AG08395 (cell line): ENCODE results near the gene CHD9NB.
"Not testable (repeated sequence)": the region's sequence is repeated elsewhere in the genome, so short reads cannot be mapped to it uniquely, and the experiment has no call there.

Source experiments
- DNase-seq: peaks from one replicate; pipeline ENCODE4 v3.0.0; 2012; ENCODE audit warnings: mixed read lengths, low spot score

CHD9NB gene

DNA sequence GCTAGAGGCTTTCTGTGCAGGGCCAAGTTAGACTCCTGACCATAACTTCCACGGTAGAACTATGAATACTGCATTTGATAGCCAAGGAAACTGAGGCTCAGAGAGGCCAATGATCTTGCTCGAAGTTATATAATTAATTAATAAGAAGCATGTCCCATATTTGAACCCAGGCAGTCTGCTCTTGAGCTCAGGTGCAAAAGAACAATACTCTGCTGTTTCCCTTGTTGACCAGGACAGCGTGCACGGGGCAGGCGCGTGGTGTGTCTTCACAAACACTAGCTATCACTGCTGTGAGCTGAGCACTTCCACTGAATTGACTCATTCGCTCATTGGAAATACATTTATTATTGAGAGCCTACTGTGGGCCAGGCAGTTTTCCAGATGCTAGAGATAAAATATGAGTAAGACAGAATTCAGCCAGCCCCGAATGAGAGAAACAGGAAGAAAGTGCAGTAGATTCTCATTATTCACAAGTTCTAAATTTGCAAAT is 3.7 kb upstream of the CHD9NB start:
- DNase-seq = no peak

DNA sequence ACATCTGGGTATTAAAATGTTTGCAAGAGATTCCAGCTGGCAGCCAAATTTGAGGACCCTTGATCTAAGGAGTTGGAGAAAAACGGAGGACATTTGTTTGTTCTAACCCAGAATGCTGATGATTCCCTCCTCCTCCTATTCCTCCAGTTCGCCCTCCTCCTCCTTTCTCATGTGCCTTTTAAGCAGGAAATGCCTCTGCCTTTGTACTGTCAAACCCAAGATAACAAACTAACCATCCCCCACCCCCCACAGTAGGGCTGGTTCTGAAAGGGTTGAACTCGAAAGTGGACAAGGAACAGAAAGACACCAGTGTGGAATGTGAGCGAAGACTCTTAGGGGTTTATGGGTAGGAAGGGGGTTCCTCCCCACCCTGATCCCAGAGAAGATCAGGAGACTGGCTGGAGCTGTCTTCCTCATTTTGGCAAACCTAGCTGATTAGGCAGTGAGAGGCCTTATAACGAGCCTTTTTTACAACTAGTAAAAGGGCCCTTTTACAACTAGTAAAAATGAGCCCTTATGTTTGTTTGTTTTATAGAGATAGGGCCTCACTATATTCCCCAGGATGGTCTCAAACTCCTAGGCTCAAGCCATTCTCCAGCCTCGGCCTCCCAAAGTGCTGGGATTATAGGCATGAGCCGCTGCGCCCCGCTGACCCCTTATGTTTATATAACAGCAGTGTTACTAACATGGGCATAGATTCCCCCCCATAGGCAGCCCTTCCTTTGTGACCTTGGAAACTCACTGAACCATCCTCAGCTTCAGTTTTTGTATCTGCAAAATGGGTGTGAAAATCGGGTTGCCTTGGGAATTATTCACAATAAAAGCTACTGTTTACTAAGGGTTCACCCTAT is 3.1 kb upstream of the CHD9NB start:
- DNase-seq = peak; percentile 33

DNA sequence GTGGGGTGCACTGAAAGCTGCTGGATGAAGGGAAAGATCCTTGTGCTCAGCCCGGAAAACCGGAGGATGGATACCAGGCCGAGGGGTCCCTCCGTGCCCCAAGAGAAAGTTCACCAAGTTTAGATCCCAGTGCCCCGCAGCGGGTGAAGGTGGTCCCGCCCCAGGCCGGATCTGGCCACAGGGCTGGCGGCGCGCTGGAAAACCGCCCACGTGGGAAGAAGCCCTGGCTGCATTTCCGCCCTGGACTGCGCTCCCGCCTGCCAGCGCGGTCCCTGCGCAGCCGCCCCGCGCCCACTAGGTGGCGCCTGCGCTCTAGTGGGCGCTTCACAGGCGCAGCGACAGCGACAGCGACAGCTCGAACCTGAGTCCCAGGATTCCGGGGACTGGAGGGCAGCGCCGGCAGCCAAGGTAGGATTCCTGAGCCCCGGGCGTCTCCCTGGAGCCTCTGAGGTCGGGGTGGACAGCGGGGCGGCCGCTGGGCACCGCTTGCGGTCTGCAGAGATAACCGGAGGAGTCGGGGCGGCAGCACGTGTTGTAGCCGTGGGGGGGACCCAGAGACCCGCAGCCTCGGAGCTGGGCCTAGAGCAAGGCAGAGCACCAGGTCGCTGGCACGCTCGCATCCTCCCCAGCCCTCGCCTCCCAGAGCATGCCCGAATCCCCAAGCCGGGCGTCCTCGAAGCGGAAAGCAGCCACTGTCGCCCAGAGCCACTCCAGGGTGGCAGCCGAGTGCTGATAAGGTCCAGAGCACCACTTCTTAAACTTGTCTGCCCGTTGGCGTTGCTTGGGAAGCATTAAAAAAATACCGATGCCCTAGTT is 2.2 kb upstream of the CHD9NB start, which contains the start of gene CHD9:
TSS of gene CHD9 (plus strand) at position 322 of the 816 bp plus-strand sequence. CDS start 101,099 bp downstream, outside the sequence.
- peak; percentile 90 for DNase-seq

DNA sequence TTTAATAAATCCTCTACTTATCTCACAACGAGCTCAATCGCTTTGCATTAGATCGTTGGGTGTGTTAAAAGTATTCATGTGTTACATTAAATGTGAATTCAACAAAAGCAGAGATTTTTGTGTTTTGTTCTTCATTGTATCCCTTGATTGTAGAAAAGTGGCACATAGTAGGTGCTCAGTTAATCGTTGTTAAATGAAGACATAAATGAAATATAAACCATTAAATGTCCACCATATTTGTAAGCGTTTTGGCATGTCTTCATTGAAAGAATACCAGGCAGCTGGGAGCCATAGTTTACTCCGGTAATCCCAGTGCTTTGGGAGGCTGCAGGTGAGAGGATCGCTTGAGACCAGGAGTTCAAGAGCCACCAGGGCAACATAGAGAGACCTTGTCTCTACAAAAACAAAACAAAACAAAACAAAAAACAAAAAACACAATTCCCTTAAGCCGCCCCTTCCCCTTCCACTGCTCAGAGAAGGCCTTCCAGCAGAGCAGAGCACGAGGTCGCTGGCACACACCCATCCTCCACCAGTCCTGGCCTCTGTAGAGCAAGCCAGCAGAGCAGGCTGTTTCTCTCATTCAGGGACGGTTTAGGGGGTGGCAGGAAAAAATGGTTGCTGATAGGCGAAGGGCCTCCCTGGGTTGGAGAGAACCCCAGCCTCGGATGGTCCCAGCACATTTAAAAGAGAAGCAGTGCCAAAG is 1.4 kb upstream of the CHD9NB start:
- DNase-seq = no peak

DNA sequence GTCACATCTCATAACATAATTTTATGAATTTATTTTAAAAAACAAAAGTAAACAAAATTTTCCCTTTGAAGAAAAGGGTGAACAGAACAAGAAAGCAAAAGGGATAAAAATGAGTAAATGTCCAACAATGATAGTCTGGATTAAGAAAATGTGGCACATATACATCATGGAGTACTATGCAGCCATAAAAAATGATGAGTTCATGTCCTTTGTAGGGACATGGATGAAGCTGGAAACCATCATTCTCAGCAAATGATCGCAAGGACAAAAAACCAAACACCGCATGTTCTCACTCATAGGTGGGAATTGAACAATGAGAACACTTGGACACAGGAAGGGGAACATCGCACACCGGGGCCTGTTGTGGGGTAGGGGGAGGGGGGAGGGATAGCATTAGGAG is 1.4 kb downstream of the CHD9NB start:
- DNase-seq = not testable (repeated sequence)

DNA sequence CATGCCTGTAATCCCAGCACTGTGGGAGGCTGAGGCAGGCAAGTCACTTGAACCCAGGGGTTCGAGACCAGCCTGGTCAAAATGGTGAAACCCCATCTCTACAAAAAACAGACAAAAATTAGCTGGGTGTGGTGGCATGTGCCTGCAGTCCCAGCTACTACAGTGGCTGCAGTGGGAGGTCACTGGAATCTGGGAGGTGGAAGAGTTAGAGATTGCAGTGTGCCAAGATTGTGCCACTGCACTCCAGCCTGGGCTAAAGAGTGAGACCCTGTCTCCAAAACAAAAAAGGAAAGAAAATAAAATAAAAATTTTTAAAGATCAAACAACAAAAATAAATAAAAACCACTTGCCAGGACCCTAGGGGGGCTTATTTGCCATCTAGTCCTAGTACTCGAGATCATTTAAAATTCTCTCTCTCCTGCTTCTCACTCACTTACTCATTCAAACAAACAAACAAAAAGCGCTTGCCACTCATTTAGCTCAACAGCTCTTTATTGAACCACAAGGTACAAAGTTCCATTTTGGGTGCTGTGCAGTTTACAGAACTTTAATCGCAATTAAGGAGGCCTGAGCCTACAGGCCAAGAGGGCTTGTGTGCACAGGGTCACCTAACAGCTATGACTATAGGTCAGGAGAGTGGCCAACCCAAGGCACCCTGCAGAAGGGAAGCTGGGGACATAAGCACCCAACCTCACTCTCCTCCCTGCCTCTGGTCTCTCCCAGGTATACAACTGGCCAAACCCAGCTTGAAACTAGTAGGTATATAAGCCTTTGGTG is 4.4 kb downstream of the CHD9NB start:
- no peak for DNase-seq

DNA sequence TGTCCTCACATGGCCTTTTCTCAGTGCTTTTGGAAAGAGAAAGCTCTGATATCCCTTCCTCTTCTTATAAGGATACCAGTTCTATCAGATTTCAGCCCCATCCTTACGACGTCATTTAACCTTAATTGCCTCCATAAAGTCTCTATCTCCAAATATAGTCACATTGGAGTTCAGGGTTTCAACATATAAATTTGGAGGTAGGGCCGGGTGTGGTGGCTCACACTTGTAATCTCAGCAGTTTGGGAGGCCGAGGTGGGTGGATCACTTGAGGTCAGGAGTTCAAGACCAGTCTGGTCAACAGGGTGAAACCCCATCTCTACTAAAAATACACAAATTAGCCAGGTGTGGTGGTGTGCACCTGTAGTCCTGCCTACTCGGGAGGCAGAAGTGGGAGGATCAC is 5.2 kb downstream of the CHD9NB start:
- not testable (repeated sequence) for DNase-seq

DNA sequence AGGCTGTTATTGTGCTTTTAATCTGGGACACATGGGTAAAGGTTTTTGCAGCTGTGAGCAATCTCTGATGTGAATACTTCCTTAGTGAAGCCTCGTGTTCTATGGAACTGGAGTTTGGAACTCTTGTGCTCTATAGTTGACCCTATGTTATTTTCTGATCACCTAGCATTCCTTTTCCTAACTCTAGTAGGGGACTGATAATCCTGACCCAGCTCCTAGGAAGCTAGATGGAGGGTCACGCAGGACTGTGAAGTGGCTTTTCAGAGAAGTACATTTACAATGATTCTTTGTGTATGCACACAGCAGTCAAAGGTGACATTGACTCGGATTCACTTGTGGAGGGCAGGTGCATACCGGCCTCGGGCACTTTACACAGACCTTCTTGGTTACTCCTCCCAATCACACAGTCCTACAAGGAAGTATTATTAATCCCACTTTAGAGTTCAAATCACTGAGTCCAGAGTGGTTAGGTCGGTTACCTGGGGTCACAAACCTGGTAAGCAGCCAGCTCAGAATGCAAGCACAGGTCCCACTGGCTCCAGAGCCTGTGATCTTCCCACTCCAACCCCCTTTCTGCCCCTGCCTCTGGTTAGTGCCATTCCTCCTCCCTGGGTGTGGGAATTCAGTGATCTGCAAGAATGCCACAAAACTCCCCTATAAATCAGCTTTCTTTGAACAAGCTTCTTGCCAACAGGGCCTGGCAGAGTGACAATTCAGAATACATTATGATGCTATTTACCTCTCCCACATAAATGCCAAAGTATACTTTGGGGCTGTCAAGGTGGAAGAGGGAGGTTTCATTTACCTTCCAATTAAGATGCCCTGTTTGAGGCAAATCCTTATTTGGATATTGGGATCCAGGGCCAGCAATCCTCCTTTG is 7.1 kb downstream of the CHD9NB start:
- DNase-seq = no peak

DNA sequence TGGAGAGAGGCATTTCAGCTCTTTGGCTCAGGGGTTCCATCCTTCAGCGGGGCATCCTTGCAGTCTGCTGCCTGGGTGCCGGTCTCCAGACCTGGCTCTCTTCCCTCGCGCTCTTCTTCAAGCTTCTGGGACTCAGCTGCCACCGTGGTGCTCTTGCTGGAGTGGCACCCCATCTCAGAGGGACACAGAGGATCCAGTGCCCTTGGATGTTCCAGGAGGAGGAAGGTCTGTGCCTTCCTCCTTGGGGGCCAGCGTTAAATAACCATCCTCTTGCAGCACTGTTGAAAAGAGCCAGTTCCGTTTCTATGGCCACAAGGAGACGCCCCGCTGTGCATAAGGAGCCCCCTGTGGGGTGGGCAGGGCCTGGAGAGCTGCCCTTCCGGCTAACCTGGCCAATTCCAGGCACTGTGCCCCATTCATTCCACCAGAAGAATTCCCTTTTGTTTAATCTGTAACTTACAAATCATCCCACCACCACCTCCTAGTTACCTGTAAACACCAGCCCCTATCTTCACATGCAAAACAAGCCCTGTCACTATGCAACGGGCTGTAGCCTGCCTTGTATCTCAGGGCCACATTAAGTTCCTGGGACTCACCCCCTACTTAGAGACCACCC is 8.6 kb downstream of the CHD9NB start:
- no peak for DNase-seq

DNA sequence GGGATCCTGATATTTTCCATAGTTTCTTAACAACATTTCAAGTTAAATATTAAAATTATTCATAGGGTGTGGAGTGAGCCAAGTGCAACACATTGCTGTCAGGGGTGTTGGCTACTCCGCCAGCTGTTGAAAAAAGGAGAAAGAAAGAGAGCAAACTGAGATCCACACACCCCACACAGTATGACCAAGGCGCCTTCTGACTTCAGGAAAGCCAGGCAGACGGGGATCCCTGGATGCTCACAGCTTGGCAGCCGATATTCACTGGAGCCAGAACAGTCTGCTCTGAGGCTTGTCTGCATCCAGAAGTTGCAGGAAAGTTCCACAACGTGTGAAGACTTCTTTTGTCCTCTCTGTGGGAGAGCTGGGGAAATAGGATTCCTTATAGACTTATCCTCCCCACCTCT is 9.3 kb downstream of the CHD9NB start:
- no peak for DNase-seq

DNA sequence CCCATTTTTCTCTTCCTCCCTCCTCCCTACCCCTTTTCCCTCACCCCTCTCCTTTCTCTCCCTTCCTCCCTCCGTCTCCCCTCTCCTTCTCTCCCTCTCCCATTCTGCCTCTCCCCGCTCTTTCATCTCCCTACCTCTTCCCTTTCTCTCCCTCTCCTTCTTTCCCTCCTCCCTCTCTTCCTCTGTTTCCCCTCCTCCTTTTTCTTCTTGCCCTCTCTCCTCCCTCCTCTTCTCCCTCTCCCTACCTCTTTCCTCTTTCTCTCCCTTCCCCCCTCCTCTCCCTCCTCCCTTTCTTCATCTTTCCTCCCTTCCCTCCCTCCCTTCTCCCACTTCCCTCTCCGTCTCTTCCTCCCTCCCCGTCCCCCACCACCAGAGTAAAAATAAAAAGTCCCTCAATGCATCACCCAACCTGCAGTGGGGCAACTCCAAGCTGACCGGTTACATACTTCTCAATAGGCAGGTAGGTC is 10.4 kb downstream of the CHD9NB start:
- DNase-seq = no peak

DNA sequence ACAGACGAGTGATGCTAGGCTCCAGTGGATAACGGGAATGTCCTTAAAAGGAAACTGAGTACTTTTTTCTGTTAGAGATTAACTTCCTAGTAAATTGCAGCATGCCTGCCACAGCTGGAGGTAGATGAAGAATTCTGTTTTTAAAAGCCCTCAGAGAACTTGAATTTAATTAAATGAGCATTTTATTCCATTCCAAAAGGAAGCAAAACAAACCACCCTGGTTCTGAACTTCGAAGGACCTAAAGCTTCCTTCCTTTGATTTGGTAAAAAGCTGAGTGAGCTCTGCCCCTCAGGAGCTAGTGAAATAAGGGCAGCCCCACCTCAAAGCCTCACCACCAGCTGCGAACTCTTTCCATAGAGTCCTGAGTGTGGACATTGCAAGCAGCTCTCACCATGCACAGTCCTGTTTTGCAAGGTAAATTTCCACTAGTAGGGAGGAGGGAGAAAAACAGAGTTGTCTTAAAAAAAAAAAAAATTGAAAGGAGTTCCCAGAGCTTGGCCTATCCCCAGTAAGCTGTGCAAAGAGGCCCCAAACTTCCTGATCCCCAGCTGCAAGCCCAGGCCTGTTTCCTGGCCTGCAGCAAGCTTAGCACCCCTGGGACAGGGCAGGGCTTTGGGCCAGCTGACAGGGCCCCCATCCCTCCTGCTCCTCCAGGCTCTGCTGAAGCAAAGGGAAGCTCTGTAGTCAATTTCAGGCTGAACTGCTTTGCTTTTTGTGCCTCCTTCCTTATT is 11.2 kb downstream of the CHD9NB start:
- DNase-seq = peak; percentile 36

DNA sequence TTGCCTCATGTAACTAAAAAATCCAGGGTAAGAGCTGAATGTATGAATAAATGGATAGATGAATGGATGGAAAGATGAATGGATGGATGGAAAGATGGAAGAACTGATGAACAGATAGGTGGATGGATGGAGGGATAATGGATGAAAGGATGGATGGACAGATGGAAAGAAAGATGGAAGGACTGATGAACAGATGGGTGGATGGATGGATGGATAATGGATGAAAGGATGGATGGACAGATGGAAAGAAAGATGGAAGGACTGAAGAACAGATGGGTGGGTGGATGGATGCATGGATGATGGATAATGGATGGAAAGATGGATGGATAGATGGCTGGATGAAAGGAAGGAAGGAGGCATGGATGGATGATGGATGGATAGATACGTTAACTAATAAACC is 11.9 kb downstream of the CHD9NB start:
- no peak for DNase-seq

DNA sequence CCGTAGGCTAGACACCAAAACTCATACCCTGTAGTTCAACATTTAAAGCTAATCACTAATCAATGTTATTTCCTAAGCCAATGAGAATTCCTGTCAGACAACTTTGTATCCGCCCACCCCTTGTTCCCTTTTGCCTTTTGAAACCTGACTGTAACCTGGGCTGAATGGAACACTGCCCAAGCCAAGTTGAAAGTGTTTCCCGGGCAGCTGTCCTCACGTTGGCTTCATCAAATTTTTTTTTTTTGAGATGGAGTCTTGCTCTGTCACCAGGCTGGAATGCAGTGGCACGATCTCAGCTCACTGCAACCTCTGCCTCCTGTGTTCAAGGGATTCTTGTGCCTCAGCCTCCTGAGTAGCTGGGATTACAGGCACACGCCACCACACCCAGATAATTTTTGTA is 16.0 kb downstream of the CHD9NB start:
- not testable (repeated sequence) for DNase-seq

DNA sequence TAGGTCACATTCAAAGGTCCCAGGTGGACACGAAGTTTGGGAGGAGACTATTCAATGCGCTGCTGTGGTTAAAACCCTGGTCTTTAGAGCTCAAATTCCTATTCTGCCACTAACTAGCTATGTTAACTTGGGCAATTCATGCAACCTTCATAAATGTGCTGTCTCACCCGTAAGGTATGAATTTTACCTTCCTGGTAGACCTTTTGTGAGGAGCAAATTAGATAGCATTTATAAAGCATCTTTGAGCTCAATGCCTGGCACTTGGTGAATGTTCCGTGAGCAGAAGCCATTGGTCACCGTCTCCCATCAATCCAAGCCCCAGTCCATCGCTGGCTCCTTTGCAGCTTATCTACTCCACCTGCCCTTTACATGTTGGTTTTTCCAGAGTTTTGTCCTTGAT is 16.6 kb downstream of the CHD9NB start:
- DNase-seq = no peak

DNA sequence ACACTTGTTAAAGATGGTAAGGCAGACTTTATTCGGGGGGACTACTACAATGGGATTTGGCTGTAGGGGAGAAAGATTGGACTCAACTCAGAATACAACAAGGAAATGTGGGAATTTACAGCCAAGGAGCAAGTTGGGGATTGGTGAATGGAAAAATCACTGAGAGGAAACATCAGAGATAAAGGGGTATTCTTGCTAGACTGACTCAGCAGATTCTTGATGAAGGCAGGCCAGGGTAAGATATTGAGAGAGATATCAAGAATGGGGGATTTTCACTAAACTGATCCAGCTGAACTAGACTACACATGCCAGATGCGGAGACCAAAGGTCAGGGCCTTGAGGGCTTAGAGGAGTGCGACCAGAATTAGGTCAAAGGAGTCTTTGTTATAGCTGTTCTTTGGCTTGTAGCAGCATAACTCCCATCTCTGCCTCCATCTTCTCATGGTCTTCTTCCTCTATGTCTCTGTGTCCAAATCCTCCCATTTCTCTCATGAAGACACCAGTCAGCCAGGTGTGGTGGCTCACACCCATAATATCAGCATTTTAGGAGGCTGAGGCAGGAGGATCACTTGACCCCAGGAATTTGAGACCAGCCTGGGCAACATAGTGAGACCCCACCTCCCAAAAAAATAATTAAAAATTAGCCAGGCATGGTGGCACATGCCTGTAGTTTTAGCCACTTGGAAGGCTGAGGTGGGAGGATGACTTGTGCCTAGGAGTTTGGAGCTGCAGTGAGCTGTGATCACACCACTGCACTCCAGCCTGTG is 17.3 kb downstream of the CHD9NB start:
- DNase-seq = no peak

DNA sequence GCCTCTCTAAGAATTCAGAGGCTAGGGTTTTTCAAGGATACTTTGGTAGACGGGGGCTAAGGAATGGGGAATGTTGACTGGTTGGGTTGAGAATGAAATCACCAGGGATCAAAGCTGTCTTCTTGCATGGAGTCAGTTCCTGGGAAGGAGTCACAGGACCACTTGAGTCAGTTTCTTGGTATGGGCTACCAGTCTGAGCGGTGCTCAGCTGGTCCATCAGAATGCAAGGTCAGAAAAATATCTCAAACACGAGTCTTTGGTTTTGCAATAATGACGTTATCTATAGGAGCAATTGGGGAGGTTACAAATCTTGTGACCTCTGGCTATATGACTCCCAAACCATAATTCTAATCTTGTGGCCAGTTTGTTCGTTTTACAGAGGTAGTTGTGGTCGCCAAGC is 18.4 kb downstream of the CHD9NB start:
- no peak for DNase-seq

DNA sequence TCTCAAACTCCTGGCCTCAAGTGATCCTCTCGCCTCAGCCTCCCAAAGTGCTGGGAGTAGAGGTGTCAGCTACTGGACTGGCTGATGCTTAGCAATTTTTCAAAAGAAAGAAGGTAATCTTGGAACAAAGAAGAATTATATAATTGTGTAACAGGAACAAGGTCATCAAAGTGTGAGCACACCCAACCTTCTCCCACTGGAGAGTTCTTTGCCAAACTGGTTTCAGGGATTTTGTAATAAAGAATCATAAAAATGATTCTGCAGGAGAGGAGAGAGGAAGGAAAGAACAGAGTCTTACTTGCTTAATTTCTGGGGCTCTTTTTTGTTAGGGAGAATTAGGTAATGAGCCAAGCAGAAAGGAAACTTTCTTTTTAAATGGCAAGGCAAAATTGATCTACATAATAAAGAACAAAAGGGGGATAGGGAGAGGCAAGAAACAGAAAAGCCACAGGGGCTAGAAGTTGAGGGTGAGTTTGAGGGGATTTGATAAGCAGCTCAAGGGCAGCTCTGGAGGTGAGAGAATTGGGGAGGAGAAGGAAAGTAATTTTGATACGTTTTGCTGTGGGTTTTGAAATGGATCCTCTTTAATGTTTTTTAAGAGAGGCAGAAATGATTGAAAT is 21.3 kb downstream of the CHD9NB start:
- no peak for DNase-seq
